Measurements from ENCODE around the gene MTHFR. TPM values are rescaled to one million over a fixed set of nuclear protein-coding genes. Genes with fewer than 3 reads are reported as not detected.

Gene MTHFR
- total RNA-seq, 1 experiment from 2014 or later, result 18.2 TPM

GRCh38 chr1:11802973-11803885, 2.5 kb downstream of the MTHFR start:
- H3K4me1 ChIP-seq (ENCODE audit: insufficient read depth, low read length), result no peaks in the 10 kb centered on the region; the same call in 1 of the 2 replicates
- no peak overlapping the region for H2BK5ac ChIP-seq (ENCODE audit: insufficient read length, low read length)
- Mint-ChIP-seq H3K27ac (peak overlapping the region; percentile 91 to 97 (median 94)), H3K4me3 (peak overlapping the region; percentile 98 to 99), H3K36me3 (ENCODE audit: insufficient read depth in 1 of 3, low read depth in 3 of 3) (peaks cover 18 to 42% (median 29%) of the 10 kb centered on the region in 3 experiments), H3K27me3 (ENCODE audit: low read depth) (no peaks in the 10 kb centered on the region; the same call in 1 of the 2 replicates), H3K4me1 (peaks cover 36 to 48% of the 10 kb centered on the region in 2 experiments), H3K9me3 (no peaks in the 10 kb centered on the region)
- H4K5ac ChIP-seq (ENCODE audit: insufficient read length, low read depth, low read length), result no peak overlapping the region
- H2AFZ ChIP-seq (ENCODE audit: low read length), result no peak overlapping the region
- no peak overlapping the region for H3K18ac ChIP-seq (ENCODE audit: insufficient read length, low read depth, low read length)
- peak; percentile 15; the same call in 1 of the 3 replicates for TF ChIP-seq CTCF (conservative IDR thresholded peaks at IDR 0.05)
- H3K27ac ChIP-seq (ENCODE audit: insufficient read length, low read depth, low read length), result no peak overlapping the region
- H4K91ac ChIP-seq (ENCODE audit: insufficient read length, low read depth, low read length), result no peak overlapping the region
- H3K23ac ChIP-seq (ENCODE audit: insufficient read length, low read depth, low read length), result no peak overlapping the region
- H4K20me1 ChIP-seq (ENCODE audit: control insufficient read depth, insufficient read depth, insufficient read length), result no peaks in the 10 kb centered on the region
- H3K9me3 ChIP-seq (ENCODE audit: control insufficient read depth, low read depth, low read length), result no peaks in the 10 kb centered on the region
- no peak overlapping the region for H4K8ac ChIP-seq (replicated peaks; ENCODE audit: insufficient read length, low read depth, low read length)
- H3K79me2 ChIP-seq (ENCODE audit: insufficient read depth, low read length), result peaks cover 7% of the 10 kb centered on the region; the same call in 1 of the 2 replicates
- no peak overlapping the region for H2BK12ac ChIP-seq (ENCODE audit: insufficient read length, low read depth, low read length)
- H3K27me3 ChIP-seq (ENCODE audit: insufficient read depth, low read length), result no peaks in the 10 kb centered on the region
- H2AK5ac ChIP-seq (ENCODE audit: insufficient read length, low read length), result no peak overlapping the region
- H3K23me2 ChIP-seq (ENCODE audit: insufficient read length, low read depth, low read length, poor library complexity, severe bottlenecking), result peaks cover 13% of the 10 kb centered on the region
- H2BK120ac ChIP-seq (ENCODE audit: low read depth, low read length, poor library complexity, severe bottlenecking), result no peak overlapping the region
- no peaks in the 10 kb centered on the region for H3K79me1 ChIP-seq (ENCODE audit: insufficient read depth, low read depth, low read length, poor library complexity, severe bottlenecking)
- no peak overlapping the region for H3K56ac ChIP-seq (ENCODE audit: insufficient read length, low read depth, low read length)
- no peak overlapping the region for H3K4ac ChIP-seq (ENCODE audit: low read depth, low read length)
- no peak overlapping the region for H2BK15ac ChIP-seq (ENCODE audit: low read depth, low read length)
- no peak overlapping the region for H3T11ph ChIP-seq (ENCODE audit: low read length)
- no peak overlapping the region for H3K14ac ChIP-seq (ENCODE audit: insufficient read depth, low read length)
- H3K4me2 ChIP-seq (ENCODE audit: insufficient read depth, insufficient read length, low read length), result peak overlapping the region; percentile 76
- no CpG with 5 or more reads among the region's 28 CpGs for WGBS (ENCODE audit: extremely low coverage, insufficient read length, low lambda C conversion rate)
- H2BK20ac ChIP-seq (ENCODE audit: low read depth, low read length, poor library complexity, severe bottlenecking), result no peak overlapping the region
- DNase-seq, result peak; percentile 98
- peak overlapping the region; percentile 6 for H3K9ac ChIP-seq (ENCODE audit: extremely low read depth, insufficient read length, low read length)
